ENCODE results near the gene GNPDA1. TPM values are rescaled to one million over a fixed set of nuclear protein-coding genes. Genes with fewer than 3 reads are reported as not detected.
A peak's percentile ranks its signal among the peaks of the same experiment; 100 is the strongest.

Gene GNPDA1
- total RNA-seq, 4 donors from 2014 or later, result 34.1 to 46.1 (median 36.3) TPM

DNA sequence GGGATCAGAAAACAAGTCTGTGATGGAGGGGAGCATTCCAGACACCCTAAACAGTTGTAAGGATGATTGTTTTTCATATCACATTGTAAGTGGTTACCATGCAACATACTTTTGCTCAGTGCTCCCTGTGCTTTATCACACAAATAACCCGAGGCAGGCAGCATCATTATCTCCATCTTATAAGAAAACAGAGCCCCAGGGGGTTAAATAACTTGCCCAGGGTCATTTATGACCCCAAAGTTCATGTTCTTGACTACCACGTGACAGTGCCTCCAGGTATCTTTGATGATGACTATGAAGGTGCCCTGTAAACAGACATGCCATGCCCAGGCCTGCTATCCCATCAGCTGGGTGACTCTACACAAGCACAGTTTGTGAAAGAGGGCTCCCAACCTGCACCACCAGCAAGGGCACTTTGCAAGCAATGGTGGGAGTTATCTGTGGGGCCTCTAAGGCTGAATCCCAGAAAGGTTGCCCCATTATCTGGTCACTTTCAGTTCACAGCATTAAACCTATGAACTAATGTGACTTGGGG, 9.5 kb downstream of the GNPDA1 start:
- no peak overlapping the region for H3K4me3 ChIP-seq
- peaks cover 0 to 89% of the 10 kb centered on the region in 2 donors for H3K36me3 ChIP-seq
- no peak overlapping the region for H3K27ac ChIP-seq
- no peaks in the 10 kb centered on the region for H3K9me3 ChIP-seq
- 60% methylated on average over 2 of the region's 2 CpGs; no CpG with 5 or more reads in 1 of the 2 donors for WGBS, 2 donors (ENCODE audit: low coverage in 1 of 2)
- no peak for ATAC-seq
- peaks cover 0 to 6% (median 0%) of the 10 kb centered on the region in 3 donors for H3K4me1 ChIP-seq
- TF ChIP-seq EP300 (IDR thresholded peaks at IDR 0.05) (no peak), CTCF (IDR thresholded peaks at IDR 0.05) (no peak), POLR2AphosphoS5 (IDR thresholded peaks at IDR 0.05) (no peak), POLR2A (IDR thresholded peaks at IDR 0.05) (no peak)
- no peaks in the 10 kb centered on the region for H3K27me3 ChIP-seq

- H3K27me3 ChIP-seq, result no peaks in the 10 kb centered on the region
- H3K9me3 ChIP-seq, result no peaks in the 10 kb centered on the region
- peaks cover 0 to 14% (median 0%) of the 10 kb centered on the region in 3 donors for H3K4me1 ChIP-seq
- TF ChIP-seq POLR2A (IDR thresholded peaks at IDR 0.05) (no peak), CTCF (IDR thresholded peaks at IDR 0.05) (peak in 1 of 4 experiments; percentile 31), POLR2AphosphoS5 (IDR thresholded peaks at IDR 0.05) (no peak), EP300 (IDR thresholded peaks at IDR 0.05) (no peak)
- peaks cover 0 to 78% of the 10 kb centered on the region in 2 donors for H3K36me3 ChIP-seq
- ATAC-seq, result no peak
- peak overlapping the region in 2 of 4 donors; percentile 2 to 18 for H3K27ac ChIP-seq
- no peak overlapping the region for H3K4me3 ChIP-seq
- 73 to 74% methylated on average over 3 to 4 of the region's 6 CpGs for WGBS, 2 donors (ENCODE audit: low coverage in 1 of 2)
These were observed 11.9 kb downstream of the GNPDA1 start for GRCh38 chr5:142000704-142001484.

GRCh38 chr5:142000173-142000572, 12.7 kb downstream of the GNPDA1 start:
- H3K4me3 ChIP-seq, result no peak overlapping the region
- no peaks in the 10 kb centered on the region for H3K9me3 ChIP-seq
- ATAC-seq, result no peak
- 33 to 56% methylated on average over 1 of the region's 1 CpG for WGBS, 2 donors (ENCODE audit: low coverage in 1 of 2)
- H3K36me3 ChIP-seq, result peaks cover 0 to 73% of the 10 kb centered on the region in 2 donors
- H3K27ac ChIP-seq, result no peak overlapping the region
- TF ChIP-seq CTCF (IDR thresholded peaks at IDR 0.05) (no peak), POLR2AphosphoS5 (IDR thresholded peaks at IDR 0.05) (no peak), EP300 (IDR thresholded peaks at IDR 0.05) (no peak), POLR2A (IDR thresholded peaks at IDR 0.05) (no peak)
- no peaks in the 10 kb centered on the region for H3K27me3 ChIP-seq
- H3K4me1 ChIP-seq, result peaks cover 0 to 21% (median 0%) of the 10 kb centered on the region in 3 donors

DNA sequence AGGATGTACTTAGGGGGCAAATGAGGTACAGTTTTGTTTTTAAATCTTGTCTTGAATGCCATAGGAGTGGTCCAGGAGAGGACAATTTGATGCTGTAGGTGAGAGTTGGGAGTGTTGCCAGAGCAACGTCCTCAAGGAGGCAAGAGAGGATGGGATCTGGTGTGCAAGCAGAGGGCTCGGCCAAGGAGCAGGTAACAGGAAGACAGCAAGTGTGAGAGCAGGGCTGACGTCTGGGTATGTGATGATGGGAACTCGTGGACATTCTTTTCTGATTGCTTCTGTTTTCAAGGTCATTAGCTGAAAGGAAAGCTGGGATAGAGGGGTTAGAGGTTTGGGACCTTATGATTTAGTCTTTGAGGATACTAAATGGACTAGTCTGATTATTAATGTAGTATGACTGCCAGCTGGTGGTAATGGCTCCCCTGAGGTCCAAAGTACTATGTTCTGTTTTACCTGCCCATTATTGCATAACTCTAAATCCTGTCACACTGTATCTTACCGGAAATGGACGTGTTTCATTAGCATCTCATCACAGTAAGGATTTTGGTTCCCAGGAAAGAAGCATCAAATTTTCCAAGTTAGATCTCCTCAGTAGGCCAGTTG, 15.4 kb downstream of the GNPDA1 start:
- no peak for ATAC-seq
- Histone ChIP-seq H3K4me1 (peaks cover 0 to 21% (median 3%) of the 10 kb centered on the region in 3 donors), H3K27ac (no peak overlapping the region), H3K4me3 (no peak overlapping the region), H3K9me3 (no peaks in the 10 kb centered on the region), H3K36me3 (peaks cover 0 to 66% of the 10 kb centered on the region in 2 donors), H3K27me3 (no peaks in the 10 kb centered on the region)
- TF ChIP-seq CTCF (IDR thresholded peaks at IDR 0.05), result no peak
- TF ChIP-seq EP300 (IDR thresholded peaks at IDR 0.05), result no peak
- 58 to 67% methylated on average over 6 of the region's 6 CpGs for WGBS, 2 donors (ENCODE audit: low coverage in 1 of 2)
